K562 (cell line): ENCODE data around the gene TBC1D1. TPM values are rescaled to one million over a fixed set of nuclear protein-coding genes. Genes with fewer than 3 reads are reported as not detected.

Source experiments
- CHAMP1 ChIP-seq: fragments of 450-650 bp; IDR thresholded peaks from 2 replicates; pipeline ENCODE4 v1.6.1; 2016; ENCODE audit warnings: mild to moderate bottlenecking
- GATAD2A ChIP-seq: fragments of 450-650 bp; IDR thresholded peaks from 2 replicates; pipeline ENCODE4 v1.6.1; 2017
- GMEB1 ChIP-seq: fragments of 250-450 bp; sonication (Bioruptor Pico); IDR thresholded peaks from 2 replicates; pipeline ENCODE4 v1.4.0; 2020; ENCODE audit warnings: mild to moderate bottlenecking
- MEIS2 ChIP-seq: fragments of 450-650 bp; IDR thresholded peaks from 2 replicates; pipeline ENCODE4 v1.6.1; 2014; ENCODE audit warnings: mild to moderate bottlenecking; ENCODE audit not compliant: partially characterized antibody
- MYC ChIP-seq, 2 experiments: fragments of 250-450 bp in 1 of 2; sonication (Bioruptor Pico) in 1 of 2; IDR thresholded peaks; 2 replicates each; pipeline versions ENCODE4 v1.5.1 to v1.6.1; 2012 to 2021; ENCODE audit warnings: low read depth in 2 of 2, borderline replicate concordance in 1 of 2, improper control_type of control experiment in 1 of 2, low read length in 1 of 2, mild to moderate bottlenecking in 1 of 2, moderate library complexity in 1 of 2
- PHTF2 ChIP-seq: fragments of 250-450 bp; sonication (Bioruptor Pico); IDR thresholded peaks from 2 replicates; pipeline ENCODE4 v1.5.0; 2021; ENCODE audit warnings: mild to moderate bottlenecking
- RBM39 ChIP-seq: fragments of 200-400 bp; formaldehyde crosslinking; optimal IDR thresholded peaks from 2 replicates; pipeline ENCODE3; 2018; ENCODE audit warnings: low read depth, low read length
- SIN3A ChIP-seq, 2 experiments: fragments of 150-350 bp in 1 of 2; IDR thresholded peaks; 2 replicates each; pipeline ENCODE4 v1.6.1; 2011 to 2016; ENCODE audit warnings: borderline replicate concordance in 2 of 2, low read depth in 2 of 2, low read length in 2 of 2, mild to moderate bottlenecking in 2 of 2, moderate library complexity in 2 of 2; ENCODE audit not compliant: control insufficient read depth in 1 of 2
- SMAD2 ChIP-seq: fragments of 150-350 bp; IDR thresholded peaks from 2 replicates; pipeline ENCODE4 v1.6.1; 2014; ENCODE audit warnings: low read depth, mild to moderate bottlenecking, low read length
- SMARCA4 ChIP-seq: fragments of 450-650 bp; IDR thresholded peaks from 2 replicates; pipeline ENCODE4 v1.6.1; 2016
- TARDBP ChIP-seq: fragments of 450-650 bp; IDR thresholded peaks from 2 replicates; pipeline ENCODE4 v1.6.1; 2016
- U2AF1 ChIP-seq: fragments of 200-400 bp; formaldehyde crosslinking; optimal IDR thresholded peaks from 2 replicates; pipeline ENCODE3; 2017; ENCODE audit warnings: mild to moderate bottlenecking, low read depth, low read length, moderate library complexity
- ZNF449 ChIP-seq: fragments of 250-450 bp; sonication (Bioruptor Pico); IDR thresholded peaks from 2 replicates; pipeline ENCODE4 v1.8.0; 2022; ENCODE audit warnings: moderate library complexity, mild to moderate bottlenecking, inconsistent platforms
- ZNF518B ChIP-seq: fragments of 250-450 bp; sonication (Bioruptor Pico); IDR thresholded peaks from 2 replicates; pipeline ENCODE4 v1.5.0; 2021; ENCODE audit warnings: mild to moderate bottlenecking, moderate library complexity
- polyA plus RNA-seq, 8 experiments: library from polyadenylated mRNA; depleted of rRNA in 4 of 8; stranded (reverse) in 5 of 8; unstranded in 3 of 8; fragments of >200 nt; fragmentation: Nextera tagmentation in 2 of 8; fragmentation: Illumina TruSeq in 1 of 8; extraction: Ambion mirVana in 2 of 8; extraction: Trizol in 1 of 8; gene quantifications; 2 replicates each; pipeline versions ENCODE4 v1.2.1 to v1.2.3, GENCODE V29; 2011 to 2014; ENCODE audit warnings: inconsistent platforms in 1 of 8, missing spikeins in 1 of 8
- total RNA-seq, 7 experiments: library from RNA; depleted of rRNA in 6 of 7; stranded (reverse); fragments of >200 nt in 6 of 7; fragmentation: Illumina TruSeq in 2 of 7; extraction: Trizol in 2 of 7; gene quantifications; 2 replicates each; pipeline versions ENCODE4 v1.2.1 to v1.2.3, GENCODE V29; 2011 to 2021; ENCODE audit warnings: low replicate concordance in 1 of 7

Gene TBC1D1
- total and polyA plus RNA-seq, 9 of the 15 experiments (the other 6 are each of a cell fraction or from before 2014, with no cell fraction given), result 0.59 to 14.2 (median 8.8) TPM

- TF ChIP-seq SMARCA4, result peak; percentile 51; the same call in 1 of the 2 replicates
- no peak for TF ChIP-seq RBM39
- TF ChIP-seq PHTF2, result no peak
- TF ChIP-seq MYC (IDR thresholded peaks at IDR 0.05; ENCODE audit: low read depth, low read length), result no peak
- TF ChIP-seq MYC (CRISPR knock-in tag; IDR thresholded peaks at IDR 0.05; ENCODE audit: borderline replicate concordance, low read depth), result no peak
- TF ChIP-seq CHAMP1, result no peak
- TF ChIP-seq GATAD2A, result no peak
- TF ChIP-seq GMEB1 (CRISPR knock-in tag), result no peak
- TF ChIP-seq SIN3A (IDR thresholded peaks at IDR 0.05; ENCODE audit: borderline replicate concordance in 2 of 2, control insufficient read depth in 1 of 2, low read depth in 2 of 2, low read length in 2 of 2), result no peak
- TF ChIP-seq MEIS2, result no peak
- TF ChIP-seq ZNF449 (CRISPR knock-in tag), result no peak
- TF ChIP-seq ZNF518B (CRISPR knock-in tag), result no peak
- no peak for TF ChIP-seq U2AF1
- TF ChIP-seq TARDBP, result no peak
- no peak for TF ChIP-seq SMAD2
Measured at GRCh38 chr4:38160487-38161207, 269.8 kb downstream of the TBC1D1 start (continued).
